Measurements from ENCODE around the gene LIG4. TPM values are rescaled to one million over a fixed set of nuclear protein-coding genes. Genes with fewer than 3 reads are reported as not detected.

The LIG4 gene
- total RNA-seq, 1 donor from 2014 or later, result 15.5 TPM

- no peaks in the 10 kb centered on the region for H3K36me3 ChIP-seq (ENCODE audit: insufficient read depth, low read length)
- DNase-seq (ENCODE audit: low read depth) (no peak), FAIRE-seq (no peak)
- H3K27me3 Mint-ChIP-seq (ENCODE audit: low read depth, unreplicated experiment), result no peaks in the 10 kb centered on the region
- H3K36me3 Mint-ChIP-seq (ENCODE audit: low read depth, unreplicated experiment), result no peaks in the 10 kb centered on the region
- H3K9me3 Mint-ChIP-seq (ENCODE audit: unreplicated experiment), result peaks cover 4% of the 10 kb centered on the region
- H2AFZ ChIP-seq (ENCODE audit: low read depth, low read length), result no peak overlapping the region
- no peaks in the 10 kb centered on the region for H4K20me1 ChIP-seq (ENCODE audit: insufficient read depth, low read length)
- H3K27ac Mint-ChIP-seq (ENCODE audit: unreplicated experiment), result no peak overlapping the region
- no peak overlapping the region for H3K4me2 ChIP-seq (ENCODE audit: low read length)
- H3K79me2 ChIP-seq (ENCODE audit: insufficient read depth, low read length), result no peaks in the 10 kb centered on the region
- H3K4me1 Mint-ChIP-seq (ENCODE audit: low read depth, unreplicated experiment), result no peaks in the 10 kb centered on the region
- H3K4me3 ChIP-seq (ENCODE audit: insufficient read depth, low read depth, low read length), result no peak overlapping the region
- TF ChIP-seq EZH2 (IDR thresholded peaks at IDR 0.05; ENCODE audit: insufficient read depth, low read length) (no peak), CTCF (IDR thresholded peaks at IDR 0.05; ENCODE audit: insufficient read depth, low read depth, low read length) (no peak)
- no peaks in the 10 kb centered on the region for H3K27me3 ChIP-seq (ENCODE audit: insufficient read depth, low read length)
- peaks cover 5% of the 10 kb centered on the region for H3K9me3 ChIP-seq (ENCODE audit: insufficient read depth, low read depth, low read length)
- no peaks in the 10 kb centered on the region for H3K4me1 ChIP-seq (ENCODE audit: insufficient read depth, low read length)
- no peak overlapping the region for H3K27ac ChIP-seq (ENCODE audit: low read depth, low read length)
- H3K4me3 Mint-ChIP-seq (ENCODE audit: unreplicated experiment), result no peak overlapping the region
- H3K9ac ChIP-seq (ENCODE audit: low read length), result no peak overlapping the region
Measured at GRCh38 chr13:108190897-108191296, 24.4 kb downstream of the LIG4 start.

- no peaks in the 10 kb centered on the region for H3K36me3 ChIP-seq (ENCODE audit: insufficient read depth, low read length)
- H3K27me3 ChIP-seq (ENCODE audit: insufficient read depth, low read length), result no peaks in the 10 kb centered on the region
- DNase-seq (ENCODE audit: low read depth) (no peak), FAIRE-seq (no peak)
- H3K27ac ChIP-seq (ENCODE audit: low read depth, low read length), result no peak overlapping the region
- no peaks in the 10 kb centered on the region for H4K20me1 ChIP-seq (ENCODE audit: insufficient read depth, low read length)
- Mint-ChIP-seq H3K4me1 (ENCODE audit: low read depth, unreplicated experiment) (no peaks in the 10 kb centered on the region), H3K27me3 (ENCODE audit: low read depth, unreplicated experiment) (no peaks in the 10 kb centered on the region), H3K4me3 (ENCODE audit: unreplicated experiment) (no peak overlapping the region), H3K36me3 (ENCODE audit: low read depth, unreplicated experiment) (no peaks in the 10 kb centered on the region), H3K9me3 (ENCODE audit: unreplicated experiment) (peaks cover 2% of the 10 kb centered on the region), H3K27ac (ENCODE audit: unreplicated experiment) (no peak overlapping the region)
- no peaks in the 10 kb centered on the region for H3K9me3 ChIP-seq (ENCODE audit: insufficient read depth, low read depth, low read length)
- no peak overlapping the region for H3K4me3 ChIP-seq (ENCODE audit: insufficient read depth, low read depth, low read length)
- H3K4me2 ChIP-seq (ENCODE audit: low read length), result no peak overlapping the region
- no peaks in the 10 kb centered on the region for H3K4me1 ChIP-seq (ENCODE audit: insufficient read depth, low read length)
- H3K79me2 ChIP-seq (ENCODE audit: insufficient read depth, low read length), result no peaks in the 10 kb centered on the region
- TF ChIP-seq EZH2 (IDR thresholded peaks at IDR 0.05; ENCODE audit: insufficient read depth, low read length) (no peak), CTCF (IDR thresholded peaks at IDR 0.05; ENCODE audit: insufficient read depth, low read depth, low read length) (no peak)
- H3K9ac ChIP-seq (ENCODE audit: low read length), result no peak overlapping the region
- H2AFZ ChIP-seq (ENCODE audit: low read depth, low read length), result no peak overlapping the region
Measured at GRCh38 chr13:108188260-108188659, 27.1 kb downstream of the LIG4 start.

GRCh38 chr13:108185223-108185622, 30.1 kb downstream of the LIG4 start:
- H3K27ac Mint-ChIP-seq (ENCODE audit: unreplicated experiment), result no peak overlapping the region
- H2AFZ ChIP-seq (ENCODE audit: low read depth, low read length), result no peak overlapping the region
- no peaks in the 10 kb centered on the region for H4K20me1 ChIP-seq (ENCODE audit: insufficient read depth, low read length)
- H3K9me3 Mint-ChIP-seq (ENCODE audit: unreplicated experiment), result no peaks in the 10 kb centered on the region
- no peaks in the 10 kb centered on the region for H3K9me3 ChIP-seq (ENCODE audit: insufficient read depth, low read depth, low read length)
- H3K36me3 Mint-ChIP-seq (ENCODE audit: low read depth, unreplicated experiment), result no peaks in the 10 kb centered on the region
- H3K36me3 ChIP-seq (ENCODE audit: insufficient read depth, low read length), result no peaks in the 10 kb centered on the region
- H3K4me2 ChIP-seq (ENCODE audit: low read length), result no peak overlapping the region
- H3K9ac ChIP-seq (ENCODE audit: low read length), result no peak overlapping the region
- no peaks in the 10 kb centered on the region for H3K27me3 ChIP-seq (ENCODE audit: insufficient read depth, low read length)
- no peaks in the 10 kb centered on the region for H3K79me2 ChIP-seq (ENCODE audit: insufficient read depth, low read length)
- TF ChIP-seq CTCF (IDR thresholded peaks at IDR 0.05; ENCODE audit: insufficient read depth, low read depth, low read length) (no peak), EZH2 (IDR thresholded peaks at IDR 0.05; ENCODE audit: insufficient read depth, low read length) (no peak)
- H3K4me3 ChIP-seq (ENCODE audit: insufficient read depth, low read depth, low read length), result no peak overlapping the region
- FAIRE-seq (no peak), DNase-seq (ENCODE audit: low read depth) (no peak)
- no peak overlapping the region for H3K27ac ChIP-seq (ENCODE audit: low read depth, low read length)
- no peak overlapping the region for H3K4me3 Mint-ChIP-seq (ENCODE audit: unreplicated experiment)
- no peaks in the 10 kb centered on the region for H3K4me1 Mint-ChIP-seq (ENCODE audit: low read depth, unreplicated experiment)
- no peaks in the 10 kb centered on the region for H3K4me1 ChIP-seq (ENCODE audit: insufficient read depth, low read length)
- no peaks in the 10 kb centered on the region for H3K27me3 Mint-ChIP-seq (ENCODE audit: low read depth, unreplicated experiment)

Measured in astrocyte (in vitro differentiated cells and primary cell).